Measurements from ENCODE around the gene DTX1. TPM values are rescaled to one million over a fixed set of nuclear protein-coding genes. Genes with fewer than 3 reads are reported as not detected.

Gene DTX1
- total RNA-seq, 1 donor: not detected

DNA sequence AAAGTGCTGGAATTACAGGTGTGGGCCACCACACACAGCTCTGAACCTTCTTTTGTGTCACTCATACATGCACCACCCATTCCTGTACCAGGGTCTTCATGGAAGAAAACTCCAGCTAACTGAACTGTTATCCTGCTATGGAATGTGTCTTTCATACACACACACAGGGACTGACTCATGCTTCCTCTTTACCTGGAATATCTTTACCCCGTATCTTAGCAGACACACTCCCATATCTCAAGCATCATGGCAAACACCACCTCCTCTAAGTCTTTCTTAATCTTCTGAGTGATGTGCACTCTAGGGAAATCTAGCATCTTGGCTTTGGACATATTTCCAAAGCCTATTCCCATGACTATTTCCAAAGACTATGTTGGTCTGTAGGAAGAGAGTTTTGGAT, 35.0 kb upstream of the DTX1 start:
- TF ChIP-seq, protein P1, sequence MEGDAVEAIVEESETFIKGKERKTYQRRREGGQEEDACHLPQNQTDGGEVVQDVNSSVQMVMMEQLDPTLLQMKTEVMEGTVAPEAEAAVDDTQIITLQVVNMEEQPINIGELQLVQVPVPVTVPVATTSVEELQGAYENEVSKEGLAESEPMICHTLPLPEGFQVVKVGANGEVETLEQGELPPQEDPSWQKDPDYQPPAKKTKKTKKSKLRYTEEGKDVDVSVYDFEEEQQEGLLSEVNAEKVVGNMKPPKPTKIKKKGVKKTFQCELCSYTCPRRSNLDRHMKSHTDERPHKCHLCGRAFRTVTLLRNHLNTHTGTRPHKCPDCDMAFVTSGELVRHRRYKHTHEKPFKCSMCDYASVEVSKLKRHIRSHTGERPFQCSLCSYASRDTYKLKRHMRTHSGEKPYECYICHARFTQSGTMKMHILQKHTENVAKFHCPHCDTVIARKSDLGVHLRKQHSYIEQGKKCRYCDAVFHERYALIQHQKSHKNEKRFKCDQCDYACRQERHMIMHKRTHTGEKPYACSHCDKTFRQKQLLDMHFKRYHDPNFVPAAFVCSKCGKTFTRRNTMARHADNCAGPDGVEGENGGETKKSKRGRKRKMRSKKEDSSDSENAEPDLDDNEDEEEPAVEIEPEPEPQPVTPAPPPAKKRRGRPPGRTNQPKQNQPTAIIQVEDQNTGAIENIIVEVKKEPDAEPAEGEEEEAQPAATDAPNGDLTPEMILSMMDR (IDR thresholded peaks at IDR 0.05; ENCODE audit: insufficient read depth, low read length): no peak
- H3K4me3 ChIP-seq (ENCODE audit: low read depth, low read length): no peak overlapping the region
- peak; percentile 13 for DNase-seq (ENCODE audit: low read depth)

- TF ChIP-seq, protein P1 (IDR thresholded peaks at IDR 0.05; ENCODE audit: insufficient read depth, low read length): no peak
- no peak overlapping the region for H3K4me3 ChIP-seq (ENCODE audit: low read depth, low read length)
- no peak for DNase-seq (ENCODE audit: low read depth)
Observed at GRCh38 chr12:113022563-113023297, 33.8 kb upstream of the DTX1 start.

DNA sequence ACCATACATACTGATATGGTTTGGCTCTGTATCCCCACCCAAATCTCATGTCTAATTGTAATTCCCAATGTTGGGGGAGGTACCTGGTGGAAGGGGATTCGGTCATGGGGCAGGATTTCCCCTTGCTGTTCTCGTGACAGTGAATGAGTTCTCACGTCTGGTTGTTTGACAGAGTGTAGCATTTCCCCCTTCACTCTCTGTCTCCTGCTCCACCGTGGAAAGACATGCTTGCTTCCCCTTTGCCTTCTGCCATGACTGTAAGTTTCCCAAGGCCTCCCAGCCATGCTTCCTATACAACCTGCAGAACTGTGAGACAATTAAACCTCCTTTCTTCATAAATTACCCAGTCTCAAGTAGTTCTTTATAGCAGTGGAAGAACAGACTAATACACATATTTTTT, 28.8 kb upstream of the DTX1 start:
- DNase-seq (ENCODE audit: low read depth): no peak
- no peak overlapping the region for H3K4me3 ChIP-seq (ENCODE audit: low read depth, low read length)
- TF ChIP-seq, protein P1 (IDR thresholded peaks at IDR 0.05; ENCODE audit: insufficient read depth, low read length): no peak

GRCh38 chr12:113030875-113031525, 25.5 kb upstream of the DTX1 start:
- no peak overlapping the region for H3K4me3 ChIP-seq (ENCODE audit: low read depth, low read length)
- TF ChIP-seq, protein P1 (IDR thresholded peaks at IDR 0.05; ENCODE audit: insufficient read depth, low read length): peak; percentile 73
- DNase-seq (ENCODE audit: low read depth): peak; percentile 80

GRCh38 chr12:113039911-113040445, 16.6 kb upstream of the DTX1 start:
- DNase-seq (ENCODE audit: low read depth): no peak
- TF ChIP-seq, protein P1 (IDR thresholded peaks at IDR 0.05; ENCODE audit: insufficient read depth, low read length): no peak
- no peak overlapping the region for H3K4me3 ChIP-seq (ENCODE audit: low read depth, low read length)

GRCh38 chr12:113040722-113041171, 15.8 kb upstream of the DTX1 start:
- DNase-seq (ENCODE audit: low read depth): peak; percentile 90
- TF ChIP-seq, protein P1 (IDR thresholded peaks at IDR 0.05; ENCODE audit: insufficient read depth, low read length): no peak
- no peak overlapping the region for H3K4me3 ChIP-seq (ENCODE audit: low read depth, low read length)
